Measurements from ENCODE around the gene VAV2. TPM values are rescaled to one million over a fixed set of nuclear protein-coding genes. Genes with fewer than 3 reads are reported as not detected.
A peak's percentile ranks its signal among the peaks of the same experiment; 100 is the strongest.

The VAV2 gene
- total RNA-seq, 1 donor from 2014 or later, result 8.3 TPM

- no peak for DNase-seq (ENCODE audit: extremely low spot score in 2 of 2)
- H3K9me3 ChIP-seq, result no peaks in the 10 kb centered on the region
- H3K36me3 ChIP-seq, result no peaks in the 10 kb centered on the region
- peaks cover 10% of the 10 kb centered on the region for H3K4me1 ChIP-seq
- H3K4me3 ChIP-seq, result no peak overlapping the region
- no peak overlapping the region for H3K27ac ChIP-seq
- intact Hi-C loops (cut with DNase I), result no loop called here
- H3K27me3 ChIP-seq, result no peaks in the 10 kb centered on the region
- no peak for TF ChIP-seq CTCF (IDR thresholded peaks at IDR 0.05)
- no peak for TF ChIP-seq POLR2A (IDR thresholded peaks at IDR 0.05)
- TF ChIP-seq POLR2AphosphoS5 (IDR thresholded peaks at IDR 0.05; ENCODE audit: insufficient read depth in 1 of 2, low read depth in 1 of 2), result no peak
These were observed 123.9 kb downstream of the VAV2 start for GRCh38 chr9:133868203-133868602.

- TF ChIP-seq CTCF (IDR thresholded peaks at IDR 0.05) (no peak), POLR2A (IDR thresholded peaks at IDR 0.05) (no peak), POLR2AphosphoS5 (IDR thresholded peaks at IDR 0.05; ENCODE audit: insufficient read depth in 1 of 2, low read depth in 1 of 2) (no peak)
- H3K9me3 ChIP-seq, result no peaks in the 10 kb centered on the region
- intact Hi-C loops (cut with DNase I), result no loop called here
These were observed 125.2 kb downstream of the VAV2 start for GRCh38 chr9:133866946-133867345.

GRCh38 chr9:133864011-133864410 lies 128.1 kb downstream of the VAV2 start:
- DNase-seq (ENCODE audit: extremely low spot score in 2 of 2), result no peak
- Histone ChIP-seq H3K36me3 (no peaks in the 10 kb centered on the region), H3K4me3 (no peak overlapping the region), H3K27ac (no peak overlapping the region), H3K4me1 (peaks cover 9% of the 10 kb centered on the region), H3K9me3 (no peaks in the 10 kb centered on the region), H3K27me3 (no peaks in the 10 kb centered on the region)
- TF ChIP-seq POLR2A (IDR thresholded peaks at IDR 0.05) (no peak), POLR2AphosphoS5 (IDR thresholded peaks at IDR 0.05; ENCODE audit: insufficient read depth in 1 of 2, low read depth in 1 of 2) (no peak), CTCF (IDR thresholded peaks at IDR 0.05) (no peak)
- intact Hi-C loops (cut with DNase I), result no loop called here

More at GRCh38 chr9:133866946-133867345, 125.2 kb downstream of the VAV2 start:
- no peak overlapping the region for H3K4me3 ChIP-seq
- H3K27me3 ChIP-seq, result no peaks in the 10 kb centered on the region
- H3K27ac ChIP-seq, result no peak overlapping the region
- H3K36me3 ChIP-seq, result no peaks in the 10 kb centered on the region
- H3K4me1 ChIP-seq, result peaks cover 9% of the 10 kb centered on the region
- DNase-seq (ENCODE audit: extremely low spot score in 2 of 2), result no peak

- peaks cover 9% of the 10 kb centered on the region for H3K4me1 ChIP-seq
- peak overlapping the region; percentile 13 for H3K27ac ChIP-seq
- no peak overlapping the region for H3K4me3 ChIP-seq
- no peak for DNase-seq (ENCODE audit: extremely low spot score in 2 of 2)
- intact Hi-C loops (cut with DNase I), result no loop called here
- H3K9me3 ChIP-seq, result no peaks in the 10 kb centered on the region
- TF ChIP-seq POLR2AphosphoS5 (IDR thresholded peaks at IDR 0.05; ENCODE audit: insufficient read depth in 1 of 2, low read depth in 1 of 2) (no peak), CTCF (IDR thresholded peaks at IDR 0.05) (no peak), POLR2A (IDR thresholded peaks at IDR 0.05) (no peak)
- no peaks in the 10 kb centered on the region for H3K36me3 ChIP-seq
- H3K27me3 ChIP-seq, result no peaks in the 10 kb centered on the region
These were observed 128.9 kb downstream of the VAV2 start for GRCh38 chr9:133863257-133863592.

- Histone ChIP-seq H3K36me3 (no peaks in the 10 kb centered on the region), H3K9me3 (no peaks in the 10 kb centered on the region), H3K27ac (no peak overlapping the region), H3K27me3 (no peaks in the 10 kb centered on the region), H3K4me1 (peaks cover 9% of the 10 kb centered on the region), H3K4me3 (no peak overlapping the region)
- TF ChIP-seq POLR2AphosphoS5 (IDR thresholded peaks at IDR 0.05; ENCODE audit: insufficient read depth in 1 of 2, low read depth in 1 of 2), result peak in 1 of 2 donors; percentile 36
- TF ChIP-seq POLR2A (IDR thresholded peaks at IDR 0.05), result no peak
- DNase-seq (ENCODE audit: extremely low spot score in 2 of 2), result no peak
- intact Hi-C loops (cut with DNase I), result no loop called here
These were observed 129.4 kb downstream of the VAV2 start for GRCh38 chr9:133862585-133863256.
